Activated B cell treated with CpG ODN at 0.5 μM for 24 hours (primary cell): ENCODE results near the gene PASK. TPM values are rescaled to one million over a fixed set of nuclear protein-coding genes. Genes with fewer than 3 reads are reported as not detected.
"Not testable (repeated sequence)": the region's sequence is repeated elsewhere in the genome, so short reads cannot be mapped to it uniquely, and the experiment has no call there.

Source experiments
- ATAC-seq: fragments of 200-7000 bp; cut with Tn5 transposase; one replicate; pipeline ENCODE4 v1.10.0; 2021; ENCODE audit warnings: low read depth, mild to moderate bottlenecking, moderate library complexity
- CTCF ChIA-PET: fragments of 350-600 bp; sonication (Branson Sonifier 250); formaldehyde crosslinking; loops from one replicate; lab custom pipeline; 2021; ENCODE audit warnings: antibody characterized with exemption; lab: Charles Lee
- POLR2A ChIA-PET: fragments of 350-600 bp; sonication (Branson Sonifier 250); formaldehyde crosslinking; loops from one replicate; lab custom pipeline; 2021; ENCODE audit warnings: antibody characterized with exemption; lab: Charles Lee
- DNase-seq: peaks from one replicate; pipeline ENCODE4 v3.0.0; 2022
- H3K27ac Mint-ChIP-seq: one replicate; pipeline ENCODE4 v1.8.0; 2020; ENCODE audit warnings: mixed read lengths
- H3K27me3 Mint-ChIP-seq: one replicate; pipeline ENCODE4 v1.8.0; 2021; ENCODE audit warnings: mixed read lengths
- H3K36me3 Mint-ChIP-seq: one replicate; pipeline ENCODE4 v1.8.0; 2021; ENCODE audit warnings: low read depth, mixed read lengths
- H3K4me1 Mint-ChIP-seq: one replicate; pipeline ENCODE4 v1.8.0; 2021; ENCODE audit warnings: mixed read lengths
- H3K4me3 Mint-ChIP-seq: one replicate; pipeline ENCODE4 v1.8.0; 2020; ENCODE audit warnings: mild to moderate bottlenecking, mixed read lengths
- H3K9me3 Mint-ChIP-seq: one replicate; pipeline ENCODE4 v1.8.0; 2020; ENCODE audit warnings: mixed read lengths
- CTCF ChIP-seq: fragments of 200-600 bp; IDR thresholded peaks from one replicate; pipeline ENCODE4 v1.8.0; 2022; ENCODE audit warnings: antibody characterized with exemption, mild to moderate bottlenecking
- intact Hi-C: fragments of 100-400 bp; cut with micrococcal nuclease; formaldehyde crosslinking; loops from one replicate; pipeline ENCODE4 v1.15.1; 2024
- total RNA-seq: library from RNA; stranded (reverse); gene quantifications from 2 replicates; pipeline ENCODE4 v1.2.3, GENCODE V29; 2022

PASK gene
- total RNA-seq, 1 donor from 2014 or later, result 150 TPM

GRCh38 chr2:241096979-241097378, 52.3 kb downstream of the PASK start:
- Mint-ChIP-seq H3K9me3 (no peaks in the 10 kb centered on the region), H3K4me1 (peaks cover 68% of the 10 kb centered on the region), H3K27me3 (no peaks in the 10 kb centered on the region), H3K36me3 (peaks cover 88% of the 10 kb centered on the region), H3K27ac (no peak overlapping the region), H3K4me3 (no peak overlapping the region)
- intact Hi-C loops, result loop anchor here (5.0 kb wide), 1 partner anchor 120 kb away; no protein-coding TSS in a partner anchor
- no peak for ATAC-seq
- ChIA-PET CTCF (no interaction called here), POLR2A (interaction anchor here (0.6 kb wide), 1 partner anchor 219 kb away, joined by 3 read pairs; the partner anchor contains the start of gene SEPTIN2)
- DNase-seq, result no peak
- TF ChIP-seq CTCF, result no peak

GRCh38 chr2:241095594-241096290, 53.5 kb downstream of the PASK start:
- Mint-ChIP-seq H3K36me3 (peaks cover 92% of the 10 kb centered on the region), H3K9me3 (no peaks in the 10 kb centered on the region), H3K27ac (peak overlapping the region; percentile 8), H3K4me3 (no peak overlapping the region), H3K4me1 (peaks cover 61% of the 10 kb centered on the region), H3K27me3 (no peaks in the 10 kb centered on the region)
- no peak for TF ChIP-seq CTCF
- no peak for DNase-seq
- POLR2A ChIA-PET, result interaction anchor here (0.6 to 2.5 kb wide), 4 partner anchors 15 to 54 kb away, joined by 3 to 9 read pairs (median 5); partner anchors contain the start of gene PASK
- CTCF ChIA-PET, result interaction anchor here (0.9 to 2.3 kb wide), 2 partner anchors 54 to 55 kb away, joined by 4 to 6 read pairs; partner anchors contain the start of genes PASK and PPP1R7
- intact Hi-C loops, result loop anchor here (5.0 kb wide), 1 partner anchor 122 kb away; no protein-coding TSS in a partner anchor
- no peak for ATAC-seq

- CTCF ChIA-PET, result interaction anchor here (1.3 to 2.3 kb wide), 2 partner anchors 54 to 56 kb away, joined by 3 to 6 read pairs; partner anchors contain the start of genes PASK and PPP1R7
- H3K36me3 Mint-ChIP-seq, result peaks cover 91% of the 10 kb centered on the region
- ATAC-seq (no peak), DNase-seq (no peak)
- no peak for TF ChIP-seq CTCF
- peak overlapping the region; percentile 41 for H3K27ac Mint-ChIP-seq
- no peaks in the 10 kb centered on the region for H3K27me3 Mint-ChIP-seq
- H3K4me1 Mint-ChIP-seq, result peaks cover 53% of the 10 kb centered on the region
- H3K9me3 Mint-ChIP-seq, result no peaks in the 10 kb centered on the region
- intact Hi-C loops, result loop anchor here (5.0 kb wide), 1 partner anchor 122 kb away; no protein-coding TSS in a partner anchor
- H3K4me3 Mint-ChIP-seq, result no peak overlapping the region
- POLR2A ChIA-PET, result interaction anchor here (0.6 to 2.5 kb wide), 6 partner anchors 15 to 56 kb away, joined by 3 to 11 read pairs (median 6); partner anchors contain the start of genes PASK and PPP1R7
Measured at GRCh38 chr2:241094924-241095420, 54.3 kb downstream of the PASK start.

GRCh38 chr2:241094172-241094571, 55.1 kb downstream of the PASK start:
- DNase-seq, result no peak
- no peak for ATAC-seq
- intact Hi-C loops, result no loop called here
- Mint-ChIP-seq H3K36me3 (peaks cover 89% of the 10 kb centered on the region), H3K4me3 (no peak overlapping the region), H3K4me1 (peaks cover 45% of the 10 kb centered on the region), H3K27ac (no peak overlapping the region), H3K27me3 (no peaks in the 10 kb centered on the region), H3K9me3 (no peaks in the 10 kb centered on the region)
- TF ChIP-seq CTCF, result no peak
- ChIA-PET CTCF (interaction anchor here (0.9 to 2.3 kb wide), 3 partner anchors 16 to 57 kb away, joined by 3 to 6 read pairs (median 3); partner anchors contain the start of genes PASK and PPP1R7), POLR2A (interaction anchor here (0.7 to 2.5 kb wide), 4 partner anchors 17 to 56 kb away, joined by 3 to 11 read pairs (median 7); partner anchors contain the start of genes PASK and PPP1R7)

- peaks cover 45% of the 10 kb centered on the region for H3K4me1 Mint-ChIP-seq
- H3K36me3 Mint-ChIP-seq, result peaks cover 89% of the 10 kb centered on the region
- H3K9me3 Mint-ChIP-seq, DNase-seq, H3K4me3 Mint-ChIP-seq, H3K27ac Mint-ChIP-seq, intact Hi-C loops, ATAC-seq, H3K27me3 Mint-ChIP-seq: not testable (repeated sequence)
- ChIA-PET CTCF (interaction anchor here (0.9 to 1.5 kb wide), 3 partner anchors 15 to 110 kb away, joined by 3 to 6 read pairs (median 5); partner anchors contain the start of gene PPP1R7), POLR2A (interaction anchor here (0.8 to 2.5 kb wide), 4 partner anchors 8 to 56 kb away, joined by 3 to 9 read pairs (median 4); partner anchors contain the start of gene PASK)
Measured at GRCh38 chr2:241093133-241093781, 56.0 kb downstream of the PASK start.
